NCI-H69 (cell line): ENCODE measurements around the gene HNRNPCL1.
"Not testable (repeated sequence)": the region's sequence is repeated elsewhere in the genome, so short reads cannot be mapped to it uniquely, and the experiment has no call there.

Experiments used
- DNase-seq: peaks from one replicate; lab custom pipeline; 2025; lab: John Stamatoyannopoulos, UW

HNRNPCL1 gene

GRCh38 chr1:12848620-12849019, at the start of gene HNRNPCL1:
TSS of gene HNRNPCL1 (minus strand) at chr1:12848720. CDS start at chr1:12848289, 431 bp downstream.
- DNase-seq, result not testable (repeated sequence)

GRCh38 chr1:12898170-12898569, 49.6 kb upstream of the HNRNPCL1 start, which contains the start of gene PRAMEF10:
TSS of gene PRAMEF10 (minus strand) at chr1:12898270. CDS start at chr1:12895847, 2,423 bp downstream.
- DNase-seq, result not testable (repeated sequence)

GRCh38 chr1:12886101-12886500, 37.6 kb upstream of the HNRNPCL1 start, which contains the start of gene PRAMEF4:
TSS of gene PRAMEF4 (minus strand) at chr1:12886201. CDS start at chr1:12883394, 2,807 bp downstream.
- not testable (repeated sequence) for DNase-seq

- DNase-seq, result not testable (repeated sequence)
These were observed 29.9 kb upstream of the HNRNPCL1 start for GRCh38 chr1:12878453-12878852.

- DNase-seq, result not testable (repeated sequence)
These were observed 14.8 kb upstream of the HNRNPCL1 start for GRCh38 chr1:12863131-12863880.

GRCh38 chr1:12856786-12857185, 8.3 kb upstream of the HNRNPCL1 start, which contains the start of gene PRAMEF2:
TSS of gene PRAMEF2 (plus strand) at chr1:12857086. CDS start at chr1:12859010, 1,924 bp downstream.
- DNase-seq, result not testable (repeated sequence)

- no peak for DNase-seq
These were observed 3.3 kb upstream of the HNRNPCL1 start for GRCh38 chr1:12851779-12852178.

- not testable (repeated sequence) for DNase-seq
These were observed 15.3 kb downstream of the HNRNPCL1 start for GRCh38 chr1:12833251-12833650.

GRCh38 chr1:12831310-12831709, 17.2 kb downstream of the HNRNPCL1 start, which contains the start of gene PRAMEF11:
TSS of gene PRAMEF11 (minus strand) at chr1:12831410. CDS start at chr1:12828789, 2,621 bp downstream.
- DNase-seq, result not testable (repeated sequence)

GRCh38 chr1:12819061-12819460, 29.5 kb downstream of the HNRNPCL1 start:
- DNase-seq, result not testable (repeated sequence)

GRCh38 chr1:12811409-12811784, 37.1 kb downstream of the HNRNPCL1 start:
- DNase-seq, result no peak

- no peak for DNase-seq
These were observed 37.7 kb downstream of the HNRNPCL1 start for GRCh38 chr1:12810691-12811408.

- DNase-seq, result no peak
These were observed 38.6 kb downstream of the HNRNPCL1 start for GRCh38 chr1:12809933-12810332.

- no peak for DNase-seq
These were observed 48.8 kb downstream of the HNRNPCL1 start for GRCh38 chr1:12799730-12800129.

GRCh38 chr1:12798911-12799310, 49.6 kb downstream of the HNRNPCL1 start:
- DNase-seq, result no peak
